HG03558 (cell line): ENCODE results near the gene SPAG17.

Experiments used
- ATAC-seq: cut with Tn5 transposase; IDR thresholded peaks from one replicate; pipeline ENCODE4 v1.9.1; 2021; ENCODE audit warnings: moderate number of reproducible peaks; ENCODE audit not compliant: unreplicated experiment; ENCODE audit errors: extremely low read depth

SPAG17 gene

DNA sequence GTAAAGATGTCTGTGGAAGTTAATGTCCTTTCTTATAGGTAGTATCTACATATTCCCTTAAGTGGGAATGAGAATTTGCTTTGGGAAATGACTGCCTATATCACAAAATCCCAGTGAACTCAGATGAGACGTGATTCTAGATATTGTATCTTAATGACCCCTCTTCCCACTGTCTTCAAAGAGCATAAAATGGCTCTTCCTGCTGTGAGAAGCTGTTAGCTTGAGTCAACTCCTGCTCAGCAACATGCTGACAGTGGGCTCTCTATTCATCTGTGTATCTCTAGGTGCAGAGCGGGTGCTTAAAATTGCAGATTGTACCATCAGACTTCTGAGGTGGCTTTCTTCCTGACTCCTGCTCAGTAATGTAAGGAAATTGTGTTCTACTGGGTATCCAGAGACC is 100.6 kb downstream of the SPAG17 start:
- ATAC-seq, result no peak

- ATAC-seq, result no peak
These were observed 102.0 kb downstream of the SPAG17 start for GRCh38 chr1:118082984-118083383.

DNA sequence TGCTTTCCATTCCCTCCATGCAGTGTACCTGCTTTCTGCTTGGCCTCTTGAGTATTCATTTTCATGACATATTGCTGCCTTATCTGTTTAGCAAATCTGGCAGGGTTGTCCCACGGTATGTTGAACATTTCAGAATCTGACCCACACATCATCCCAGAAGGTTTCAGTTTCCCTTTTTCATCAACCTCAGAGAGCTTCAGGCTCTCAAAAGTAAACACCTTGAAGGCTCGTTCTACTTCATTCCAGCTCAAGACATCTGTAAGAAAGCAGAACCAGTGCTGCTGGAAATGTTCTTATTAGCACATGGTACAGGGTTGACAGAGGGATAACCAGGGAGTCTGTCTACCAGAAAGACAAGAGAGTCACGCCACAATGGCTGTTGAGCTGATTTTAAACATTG is 103.6 kb downstream of the SPAG17 start:
- ATAC-seq, result peak; percentile 54

- no peak for ATAC-seq
These were observed 107.5 kb downstream of the SPAG17 start for GRCh38 chr1:118077331-118078045.

DNA sequence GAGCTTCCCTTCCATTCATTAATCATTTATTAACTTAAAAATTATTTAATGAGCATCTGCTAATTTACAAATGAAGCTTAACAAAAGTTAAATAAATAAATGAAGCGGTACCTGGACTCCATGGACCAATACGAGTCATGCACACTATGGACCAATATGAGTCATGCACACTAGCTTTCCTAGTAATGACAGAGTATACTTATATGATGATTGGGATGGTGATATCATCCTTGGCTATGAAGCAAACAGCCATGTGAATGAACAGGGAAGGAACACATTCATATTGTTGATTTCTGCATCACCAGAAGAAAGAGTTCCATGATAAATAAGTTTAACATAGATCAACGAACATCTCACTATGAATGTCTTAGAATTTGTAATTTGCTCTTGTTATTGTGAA is 109.9 kb downstream of the SPAG17 start:
- no peak for ATAC-seq

GRCh38 chr1:118073648-118074435 is 111.2 kb downstream of the SPAG17 start:
- no peak for ATAC-seq

DNA sequence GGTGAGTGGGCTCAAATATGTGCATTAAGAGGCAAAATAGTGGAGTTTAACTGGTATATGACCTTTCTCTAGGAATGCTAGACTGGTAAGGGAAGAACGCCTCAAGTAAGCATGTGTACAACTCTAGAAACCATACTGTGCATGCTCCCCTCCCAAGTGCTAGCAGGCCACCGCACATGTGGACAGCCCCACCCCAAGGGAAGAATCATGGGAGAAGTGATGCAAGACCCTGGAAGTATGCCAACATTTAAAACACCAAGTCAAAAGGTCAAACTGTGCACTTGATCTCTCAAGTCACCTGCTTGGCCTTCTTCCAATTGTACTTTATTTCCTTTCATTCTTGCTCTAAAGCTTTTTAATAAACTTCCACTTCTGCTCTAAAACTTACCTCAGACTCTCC is 135.0 kb downstream of the SPAG17 start:
- ATAC-seq, result no peak

GRCh38 chr1:118047650-118048224 is 137.3 kb downstream of the SPAG17 start:
- ATAC-seq, result no peak

GRCh38 chr1:118047006-118047649 is 137.9 kb downstream of the SPAG17 start:
- no peak for ATAC-seq

DNA sequence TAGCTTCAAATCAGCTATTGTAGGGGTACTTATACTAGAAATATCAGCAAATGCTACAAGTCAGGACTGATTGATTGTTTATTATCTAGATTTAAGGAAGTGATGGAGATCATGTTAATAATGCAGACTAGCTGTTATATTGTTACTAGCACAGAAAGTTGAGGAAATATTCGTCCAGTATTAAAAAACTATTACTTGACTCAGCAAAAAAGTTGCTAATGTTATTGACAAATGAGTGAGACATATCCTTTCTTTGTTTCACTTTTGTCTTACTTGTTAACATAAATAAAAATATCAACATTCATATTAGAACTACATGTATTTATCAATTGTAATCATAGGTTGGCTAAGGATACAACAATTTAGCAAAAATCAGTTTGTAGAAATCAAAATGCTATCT is 141.4 kb downstream of the SPAG17 start:
- ATAC-seq, result no peak

- no peak for ATAC-seq
These were observed 142.5 kb downstream of the SPAG17 start for GRCh38 chr1:118042501-118042900.

DNA sequence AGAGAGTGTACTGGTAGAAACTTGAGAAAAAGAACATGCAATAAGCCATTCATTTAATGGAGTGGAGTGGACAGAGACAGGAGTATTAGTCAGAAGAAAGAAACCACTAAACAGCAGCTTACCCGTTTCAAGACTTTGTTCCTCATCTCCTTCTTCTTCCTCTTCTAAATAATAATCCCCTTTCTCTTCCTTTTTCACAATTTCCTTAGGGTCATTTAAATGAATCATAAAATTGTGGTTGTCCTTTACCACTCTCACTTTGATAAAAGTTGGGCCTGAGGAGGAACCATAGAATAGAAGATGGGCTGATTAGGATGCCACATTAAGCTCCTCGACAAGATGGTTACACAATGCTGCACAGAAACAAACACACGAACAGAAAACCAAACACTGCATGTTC is 145.9 kb downstream of the SPAG17 start:
- no peak for ATAC-seq

DNA sequence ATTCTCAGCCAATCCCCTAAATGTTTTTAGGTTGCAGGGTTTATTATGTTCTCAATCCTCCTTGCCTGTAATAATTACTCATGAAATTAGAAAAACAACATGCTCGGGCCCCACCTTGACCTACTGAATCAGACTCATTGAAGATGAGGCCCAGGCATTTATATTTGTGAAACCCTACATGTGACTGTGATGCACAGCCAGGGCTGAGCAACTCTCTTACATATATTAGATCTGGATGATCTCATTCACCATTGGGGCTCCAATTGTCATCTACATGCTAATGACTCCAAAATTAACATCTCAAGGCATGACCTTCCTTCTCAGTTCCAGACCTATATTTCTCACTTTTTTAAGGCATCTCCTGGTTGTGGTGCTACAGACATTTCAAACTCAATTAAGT is 152.1 kb downstream of the SPAG17 start:
- no peak for ATAC-seq

GRCh38 chr1:118028267-118028666 is 156.8 kb downstream of the SPAG17 start:
- no peak for ATAC-seq

- ATAC-seq, result no peak
These were observed 161.8 kb downstream of the SPAG17 start for GRCh38 chr1:118023199-118023598.

- no peak for ATAC-seq
These were observed 163.4 kb downstream of the SPAG17 start for GRCh38 chr1:118021668-118022067.

- ATAC-seq, result no peak
These were observed 167.0 kb downstream of the SPAG17 start for GRCh38 chr1:118018060-118018459.

- no peak for ATAC-seq
These were observed 171.1 kb downstream of the SPAG17 start for GRCh38 chr1:118013938-118014337.

DNA sequence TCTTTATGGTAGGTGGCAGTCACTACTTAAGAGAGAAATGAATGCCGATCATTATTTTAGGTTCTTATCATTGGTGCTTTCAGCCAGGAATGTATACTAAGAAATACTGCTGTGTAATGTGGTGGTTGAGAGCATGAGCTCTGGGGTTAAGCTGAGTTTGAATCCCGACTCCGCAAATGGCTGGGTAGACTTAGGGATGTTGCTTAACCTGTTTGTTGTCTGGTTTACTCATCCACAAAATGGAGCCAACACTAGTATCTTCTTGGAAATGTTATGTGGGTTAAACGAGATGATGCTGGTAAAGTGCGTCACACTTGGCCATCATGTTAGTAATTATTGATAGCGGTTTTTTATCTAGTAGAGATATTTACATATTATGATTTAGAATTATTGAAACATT is 171.7 kb downstream of the SPAG17 start:
- ATAC-seq, result no peak

- ATAC-seq, result no peak
These were observed 172.4 kb downstream of the SPAG17 start for GRCh38 chr1:118012515-118013124.

- no peak for ATAC-seq
These were observed 177.0 kb downstream of the SPAG17 start for GRCh38 chr1:118008011-118008410.
